IMR-90 (cell line): ENCODE results near the gene FOXS1.

Source experiments
- CTCF ChIP-seq: conservative IDR thresholded peaks from 2 replicates; pipeline ENCODE4 v1.5.1; 2012; ENCODE audit warnings: mild to moderate bottlenecking, low read depth, low read length, improper control_type of control experiment
- MAFK ChIP-seq: IDR thresholded peaks from 2 replicates; pipeline ENCODE4 v1.6.1; 2012; ENCODE audit warnings: low read depth, low read length, improper control_type of control experiment
- USF2 ChIP-seq: fragments of 150-350 bp; IDR thresholded peaks from 2 replicates; pipeline ENCODE4 v1.6.1; 2017; ENCODE audit warnings: mild to moderate bottlenecking, antibody characterized with exemption, low read length, low read depth

GRCh38 chr20:31817461-31817860, 27.9 kb downstream of the FOXS1 start:
- TF ChIP-seq MAFK (no peak), USF2 (no peak), CTCF (no peak)
